MM.1S (cell line): ENCODE measurements around the gene SPATA31E1.

ENCODE experiments used
- DNase-seq: peaks from one replicate; pipeline ENCODE4 v3.0.0-alpha.2; 2015
- H2AFZ ChIP-seq: fragments of 300-600 bp; sonication (generic); 2 replicates; pipeline ENCODE4 v1.6.0; 2016; ENCODE audit warnings: antibody characterized with exemption, low read length
- H3F3A ChIP-seq: fragments of 300-600 bp; sonication (generic); 2 replicates; pipeline ENCODE4 v1.6.1; 2016; ENCODE audit warnings: mild to moderate bottlenecking, antibody characterized with exemption, low read length, moderate library complexity, mixed read lengths; ENCODE audit not compliant: insufficient read depth
- H3K27ac ChIP-seq: fragments of 300-600 bp; sonication (generic); 2 replicates; pipeline ENCODE4 v1.5.1; 2016; ENCODE audit warnings: mild to moderate bottlenecking, low read length
- H3K27me3 ChIP-seq: fragments of 300-600 bp; sonication (generic); replicated peaks from 2 replicates; pipeline ENCODE4 v1.6.0; 2016; ENCODE audit warnings: low read length; ENCODE audit not compliant: insufficient read depth
- H3K36me3 ChIP-seq: fragments of 300-600 bp; sonication (generic); replicated peaks from 2 replicates; pipeline ENCODE4 v1.6.1; 2016; ENCODE audit warnings: mild to moderate bottlenecking, low read length, mixed read lengths; ENCODE audit not compliant: insufficient read depth
- H3K4me1 ChIP-seq: fragments of 300-600 bp; sonication (generic); 2 replicates; pipeline ENCODE4 v1.6.1; 2016; ENCODE audit warnings: low read length, mixed read lengths
- H3K4me2 ChIP-seq: fragments of 300-600 bp; sonication (generic); 2 replicates; pipeline ENCODE4 v1.6.0; 2016; ENCODE audit warnings: low read depth, low read length
- H3K4me3 ChIP-seq: fragments of 300-600 bp; sonication (generic); 2 replicates; pipeline ENCODE4 v1.5.1; 2016; ENCODE audit warnings: low read length, mixed read lengths
- H3K79me2 ChIP-seq: fragments of 300-600 bp; sonication (generic); 2 replicates; pipeline ENCODE4 v1.6.1; 2016; ENCODE audit warnings: mixed run types, low read length, mixed read lengths
- H3K9ac ChIP-seq: fragments of 300-600 bp; sonication (generic); 2 replicates; pipeline ENCODE4 v1.6.1; 2016; ENCODE audit warnings: low read length, mixed read lengths
- H3K9me2 ChIP-seq: fragments of 300-600 bp; sonication (generic); replicated peaks from 2 replicates; pipeline ENCODE4 v1.6.1; 2016; ENCODE audit warnings: mild to moderate bottlenecking, low read length, mixed read lengths; ENCODE audit not compliant: insufficient read depth
- H3K9me3 ChIP-seq: fragments of 300-600 bp; sonication (generic); replicated peaks from 2 replicates; pipeline ENCODE4 v1.6.1; 2016; ENCODE audit warnings: mild to moderate bottlenecking, low read length, mixed read lengths; ENCODE audit not compliant: insufficient read depth
- H4K20me1 ChIP-seq: fragments of 300-600 bp; sonication (generic); 2 replicates; pipeline ENCODE4 v1.6.1; 2016; ENCODE audit warnings: mild to moderate bottlenecking, low read length, moderate library complexity, mixed read lengths; ENCODE audit not compliant: insufficient read depth
- CTCF ChIP-seq: fragments of 300-600 bp; sonication (generic); IDR thresholded peaks from 2 replicates; pipeline ENCODE4 v1.5.1; 2016; ENCODE audit warnings: antibody characterized with exemption, low read length, mixed read lengths
- EZH2 ChIP-seq: fragments of 300-600 bp; sonication (generic); optimal IDR thresholded peaks from 2 replicates; pipeline ENCODE3; 2017; ENCODE audit warnings: low read depth, mild to moderate bottlenecking, antibody characterized with exemption, low read length, mixed read lengths
- EZH2phosphoT487 ChIP-seq: fragments of 300-600 bp; sonication (generic); IDR thresholded peaks from 2 replicates; pipeline ENCODE4 v1.6.1; 2018; ENCODE audit warnings: antibody characterized with exemption, low read length

SPATA31E1 gene

GRCh38 chr9:87874304-87874623 is 8.4 kb upstream of the SPATA31E1 start:
- H3K9ac ChIP-seq: no peak overlapping the region
- H3K4me2 ChIP-seq: no peak overlapping the region
- H3K4me3 ChIP-seq: no peak overlapping the region
- H4K20me1 ChIP-seq: no peaks in the 10 kb centered on the region
- H3K27me3 ChIP-seq: no peaks in the 10 kb centered on the region
- H3K4me1 ChIP-seq: no peaks in the 10 kb centered on the region
- TF ChIP-seq CTCF (no peak), EZH2phosphoT487 (no peak), EZH2 (no peak)
- H2AFZ ChIP-seq: no peak overlapping the region
- H3K27ac ChIP-seq: no peak overlapping the region
- no peaks in the 10 kb centered on the region for H3K9me2 ChIP-seq
- no peak for DNase-seq
- no peaks in the 10 kb centered on the region for H3K36me3 ChIP-seq
- H3K9me3 ChIP-seq: no peaks in the 10 kb centered on the region
- H3K79me2 ChIP-seq: no peaks in the 10 kb centered on the region
- H3F3A ChIP-seq: no peaks in the 10 kb centered on the region

GRCh38 chr9:87875060-87875459 is 7.6 kb upstream of the SPATA31E1 start:
- H3K9me3 ChIP-seq: no peaks in the 10 kb centered on the region
- no peak overlapping the region for H3K27ac ChIP-seq
- H3K9ac ChIP-seq: no peak overlapping the region
- DNase-seq: no peak
- H4K20me1 ChIP-seq: no peaks in the 10 kb centered on the region
- no peaks in the 10 kb centered on the region for H3F3A ChIP-seq
- H3K36me3 ChIP-seq: no peaks in the 10 kb centered on the region
- H3K4me1 ChIP-seq: no peaks in the 10 kb centered on the region
- no peak overlapping the region for H2AFZ ChIP-seq
- TF ChIP-seq EZH2 (no peak), EZH2phosphoT487 (no peak), CTCF (no peak)
- H3K79me2 ChIP-seq: no peaks in the 10 kb centered on the region
- H3K4me3 ChIP-seq: no peak overlapping the region
- no peaks in the 10 kb centered on the region for H3K27me3 ChIP-seq
- no peaks in the 10 kb centered on the region for H3K9me2 ChIP-seq
- no peak overlapping the region for H3K4me2 ChIP-seq

- H3K9me3 ChIP-seq: no peaks in the 10 kb centered on the region
- no peaks in the 10 kb centered on the region for H3K27me3 ChIP-seq
- H2AFZ ChIP-seq: no peak overlapping the region
- no peaks in the 10 kb centered on the region for H3K79me2 ChIP-seq
- H3K4me3 ChIP-seq: no peak overlapping the region
- no peaks in the 10 kb centered on the region for H4K20me1 ChIP-seq
- no peak overlapping the region for H3K27ac ChIP-seq
- DNase-seq: no peak
- no peaks in the 10 kb centered on the region for H3K4me1 ChIP-seq
- H3K36me3 ChIP-seq: no peaks in the 10 kb centered on the region
- H3F3A ChIP-seq: no peaks in the 10 kb centered on the region
- TF ChIP-seq CTCF: no peak
- no peak for TF ChIP-seq EZH2phosphoT487
- TF ChIP-seq EZH2: no peak
- H3K9ac ChIP-seq: no peak overlapping the region
- H3K9me2 ChIP-seq: no peaks in the 10 kb centered on the region
- H3K4me2 ChIP-seq: no peak overlapping the region
Observed at GRCh38 chr9:87875831-87876545, 6.7 kb upstream of the SPATA31E1 start.
